Keratinocyte (primary cell): ENCODE data around the gene PAQR4. TPM values are rescaled to one million over a fixed set of nuclear protein-coding genes. Genes with fewer than 3 reads are reported as not detected.

Source experiments
- DNase-seq: peaks from one replicate; pipeline ENCODE4 v3.0.0-alpha.2; 2011; ENCODE audit warnings: low read depth, missing footprints, low spot score
- FAIRE-seq: peaks from 2 replicates; lab custom pipeline; 2011; peaks lifted over from hg19 to GRCh38; lab: Jason Lieb, UNC
- H2AFZ ChIP-seq: 2 replicates; pipeline ENCODE4 v1.6.0; 2012; ENCODE audit warnings: low read length, control low read depth, inconsistent platforms; ENCODE audit not compliant: control insufficient read depth
- H3K27ac ChIP-seq: 2 replicates; pipeline ENCODE4 v1.5.1; 2011; ENCODE audit warnings: low read length; ENCODE audit not compliant: control insufficient read depth, insufficient read depth
- H3K27me3 ChIP-seq: 3 replicates; pipeline ENCODE4 v1.6.0; 2011; ENCODE audit warnings: low read length; ENCODE audit not compliant: control insufficient read depth, insufficient read depth; ENCODE audit errors: extremely low read depth
- H3K36me3 ChIP-seq, 2 experiments: 2 replicates in 1 of 2; 3 replicates in 1 of 2; pipeline ENCODE4 v1.5.1; 2011; ENCODE audit warnings: low read length in 2 of 2, mild to moderate bottlenecking in 1 of 2; ENCODE audit not compliant: control insufficient read depth in 2 of 2, insufficient read depth in 2 of 2; ENCODE audit errors: extremely low read depth in 1 of 2
- H3K4me1 ChIP-seq: 3 replicates; pipeline ENCODE4 v1.5.1; 2011; ENCODE audit warnings: low read length; ENCODE audit not compliant: control insufficient read depth, insufficient read depth; ENCODE audit errors: extremely low read depth
- H3K4me2 ChIP-seq: 3 replicates; pipeline ENCODE4 v1.6.0; 2011; ENCODE audit warnings: low read depth, low read length; ENCODE audit not compliant: control insufficient read depth, insufficient read depth; ENCODE audit errors: extremely low read depth
- H3K4me3 ChIP-seq, 3 experiments: fragments of 200-600 bp in 1 of 3; sonication (generic) in 1 of 3; 2 replicates in 2 of 3; 3 replicates in 1 of 3; pipeline ENCODE4 v1.5.1; 2011 to 2016; ENCODE audit warnings: low read length in 3 of 3, mild to moderate bottlenecking in 3 of 3, control low read depth in 2 of 3, inconsistent platforms in 1 of 3, low read depth in 1 of 3, mixed read lengths in 1 of 3, mixed run types in 1 of 3, moderate library complexity in 1 of 3; ENCODE audit not compliant: control insufficient read depth in 2 of 3, insufficient read depth in 2 of 3; ENCODE audit errors: extremely low read depth in 1 of 3
- H3K79me2 ChIP-seq: 2 replicates; pipeline ENCODE4 v1.6.0; 2012; ENCODE audit warnings: low read length; ENCODE audit not compliant: control insufficient read depth, insufficient read depth
- H3K9ac ChIP-seq: 3 replicates; pipeline ENCODE4 v1.6.0; 2011; ENCODE audit warnings: low read length; ENCODE audit not compliant: control insufficient read depth, insufficient read depth; ENCODE audit errors: extremely low read depth
- H3K9me1 ChIP-seq: 3 replicates; pipeline ENCODE4 v1.6.0; 2011; ENCODE audit warnings: low read length; ENCODE audit not compliant: control insufficient read depth, insufficient read depth; ENCODE audit errors: extremely low read depth
- H3K9me3 ChIP-seq: 2 replicates; pipeline ENCODE4 v1.5.1; 2012; ENCODE audit warnings: low read depth, low read length; ENCODE audit not compliant: control insufficient read depth
- H4K20me1 ChIP-seq: 3 replicates; pipeline ENCODE4 v1.6.0; 2011; ENCODE audit warnings: low read length; ENCODE audit not compliant: control insufficient read depth, insufficient read depth; ENCODE audit errors: extremely low read depth
- CTCF ChIP-seq, 3 experiments: IDR thresholded peaks in 1 of 3; conservative IDR thresholded peaks in 1 of 3; optimal IDR thresholded peaks in 1 of 3; 2 replicates in 2 of 3; 3 replicates in 1 of 3; pipeline versions ENCODE3 to v1.5.1; 2011; ENCODE audit warnings: low read length in 3 of 3, mild to moderate bottlenecking in 3 of 3, moderate library complexity in 2 of 3, control low read depth in 1 of 3, inconsistent platforms in 1 of 3; ENCODE audit not compliant: insufficient read depth in 2 of 3; ENCODE audit errors: extremely low read depth in 1 of 3
- EZH2 ChIP-seq: IDR thresholded peaks from one replicate; pipeline ENCODE4 v1.6.1; 2012; ENCODE audit warnings: inconsistent platforms, mild to moderate bottlenecking, low read length, moderate library complexity
- dilution Hi-C: fragments of 300-500 bp; cut with MboI; formaldehyde crosslinking; loops from one replicate; pipeline ENCODE4 v1.7.0; 2020; ENCODE audit warnings: low sequenced_read_pairs; ENCODE audit not compliant: extremely low pct_ligation_motif_present
- polyA plus RNA-seq, 5 experiments: library from polyadenylated mRNA; depleted of rRNA in 3 of 5; stranded (reverse) in 3 of 5; stranded (forward) in 1 of 5; unstranded in 1 of 5; fragments of >200 nt; gene quantifications; 1 replicate in 1 of 5; 2 replicates in 3 of 5; 3 replicates in 1 of 5; pipeline versions ENCODE4 v1.2.1 to v1.2.3, GENCODE V29; 2011 to 2012; ENCODE audit warnings: missing spikeins in 2 of 5, low read depth in 1 of 5, low replicate concordance in 1 of 5

PAQR4 gene
- polyA plus RNA-seq, 1 donor (not counting 4 experiments of a cell fraction or from before 2014, with no cell fraction given), result 16.8 TPM

GRCh38 chr16:2968368-2968737 is 795 bp upstream of the PAQR4 start:
- no peaks in the 10 kb centered on the region for H3K9me3 ChIP-seq
- TF ChIP-seq EZH2 (no peak), CTCF (optimal IDR thresholded peaks at IDR 0.05 in 1 of 3, IDR thresholded peaks at IDR 0.05 in 1 of 3, conservative IDR thresholded peaks at IDR 0.05 in 1 of 3; ENCODE audit: extremely low read depth in 1 of 3, insufficient read depth in 2 of 3, low read length in 3 of 3) (no peak)
- H3K27me3 ChIP-seq, result no peaks in the 10 kb centered on the region
- peaks cover 2% of the 10 kb centered on the region for H3K9me1 ChIP-seq
- DNase-seq (no peak), FAIRE-seq (no peak)
- dilution Hi-C loops, result no loop called here
- no peak overlapping the region for H3K9ac ChIP-seq
- peaks cover 9% of the 10 kb centered on the region for H4K20me1 ChIP-seq
- H3K4me3 ChIP-seq, result peak overlapping the region in 1 of 3 experiments; percentile 72
- peak overlapping the region; percentile 85 for H3K4me2 ChIP-seq
- peaks cover 11% of the 10 kb centered on the region for H3K79me2 ChIP-seq
- H3K27ac ChIP-seq, result no peak overlapping the region
- H2AFZ ChIP-seq, result no peak overlapping the region
- H3K4me1 ChIP-seq, result peaks cover 24% of the 10 kb centered on the region
- peaks cover 0 to 6% of the 10 kb centered on the region in 2 experiments for H3K36me3 ChIP-seq

- no peak for FAIRE-seq
- TF ChIP-seq EZH2 (no peak), CTCF (optimal IDR thresholded peaks at IDR 0.05 in 1 of 3, IDR thresholded peaks at IDR 0.05 in 1 of 3, conservative IDR thresholded peaks at IDR 0.05 in 1 of 3; ENCODE audit: extremely low read depth in 1 of 3, insufficient read depth in 2 of 3, low read length in 3 of 3) (peak; percentile 39 to 80 (median 59))
- Histone ChIP-seq H3K27me3 (no peaks in the 10 kb centered on the region), H3K4me3 (peak overlapping the region; percentile 70 to 78 (median 72)), H3K79me2 (peaks cover 11% of the 10 kb centered on the region), H3K27ac (peak overlapping the region; percentile 45), H3K9ac (peak overlapping the region; percentile 70), H3K9me1 (peaks cover 2% of the 10 kb centered on the region), H3K9me3 (no peaks in the 10 kb centered on the region), H3K4me2 (peak overlapping the region; percentile 85), H4K20me1 (peaks cover 9% of the 10 kb centered on the region), H3K4me1 (peaks cover 18% of the 10 kb centered on the region), H2AFZ (peak overlapping the region; percentile 33), H3K36me3 (peaks cover 0 to 15% of the 10 kb centered on the region in 2 experiments)
- dilution Hi-C loops, result no loop called here
- DNase-seq, result no peak
These were observed 685 bp downstream of the PAQR4 start for GRCh38 chr16:2969545-2970521.
